K562 (cell line): ENCODE measurements around the gene PLPP7. TPM values are rescaled to one million over a fixed set of nuclear protein-coding genes. Genes with fewer than 3 reads are reported as not detected.

Experiments
- CCNT2 ChIP-seq: IDR thresholded peaks from 2 replicates; pipeline ENCODE4 v1.6.1; 2011; ENCODE audit warnings: borderline replicate concordance, low read depth, mild to moderate bottlenecking, moderate library complexity, mixed read lengths, low read length; ENCODE audit not compliant: insufficient read length; ENCODE audit errors: extremely low read depth
- CHD1 ChIP-seq: fragments of 200-600 bp; sonication (generic); IDR thresholded peaks from one replicate; pipeline ENCODE4 v1.6.1; 2012; ENCODE audit warnings: mild to moderate bottlenecking, moderate library complexity, low read length, inconsistent platforms
- CLOCK ChIP-seq: fragments of 250-450 bp; sonication (Bioruptor Pico); IDR thresholded peaks from 2 replicates; pipeline ENCODE4 v1.4.0; 2020; ENCODE audit warnings: mild to moderate bottlenecking, moderate library complexity, borderline replicate concordance
- E2F1 ChIP-seq: sonication (generic); formaldehyde crosslinking; IDR thresholded peaks from 2 replicates; pipeline ENCODE4 v1.8.1; 2023; ENCODE audit warnings: mild to moderate bottlenecking, missing genetic modification reagents, moderate library complexity
- E2F4 ChIP-seq: sonication (generic); formaldehyde crosslinking; IDR thresholded peaks from 2 replicates; pipeline ENCODE4 v1.8.0; 2022; ENCODE audit warnings: mild to moderate bottlenecking, low read depth, missing genetic modification reagents
- ELF1 ChIP-seq: fragments of 200-800 bp; sonication (Bioruptor generic); IDR thresholded peaks from 2 replicates; pipeline ENCODE4 v1.6.1; 2016; ENCODE audit warnings: missing genetic modification characterization, missing compliant biosample characterization
- HMG20B ChIP-seq: fragments of 250-450 bp; sonication (Bioruptor Pico); IDR thresholded peaks from 2 replicates; pipeline ENCODE4 v1.5.0; 2021; ENCODE audit warnings: mild to moderate bottlenecking
- HNRNPK ChIP-seq: fragments of 200-400 bp; formaldehyde crosslinking; IDR thresholded peaks from one replicate; pipeline ENCODE4 v1.6.1; 2018; ENCODE audit warnings: mild to moderate bottlenecking, low read depth, low read length; ENCODE audit not compliant: poor library complexity, severe bottlenecking
- LEF1 ChIP-seq: fragments of 450-650 bp; IDR thresholded peaks from 2 replicates; pipeline ENCODE4 v1.6.1; 2016; ENCODE audit warnings: mild to moderate bottlenecking
- MED1 ChIP-seq: sonication (generic); formaldehyde crosslinking; IDR thresholded peaks from 2 replicates; pipeline ENCODE4 v1.8.1; 2023; ENCODE audit warnings: missing genetic modification reagents, borderline replicate concordance
- NBN ChIP-seq: fragments of 450-650 bp; IDR thresholded peaks from 2 replicates; pipeline ENCODE4 v1.6.1; 2016; ENCODE audit warnings: low read depth, mild to moderate bottlenecking
- RBFOX2 ChIP-seq: fragments of 200-400 bp; formaldehyde crosslinking; IDR thresholded peaks from 2 replicates; pipeline ENCODE4 v1.6.1; 2017; ENCODE audit warnings: low read depth, mild to moderate bottlenecking, low read length, moderate library complexity
- SNIP1 ChIP-seq: fragments of 450-650 bp; IDR thresholded peaks from 2 replicates; pipeline ENCODE4 v1.7.1; 2017; ENCODE audit warnings: low read depth, mild to moderate bottlenecking
- ZNF354B ChIP-seq: fragments of 250-450 bp; sonication (Bioruptor Pico); IDR thresholded peaks from 2 replicates; pipeline ENCODE4 v1.4.0; 2020
- polyA plus RNA-seq, 8 experiments: library from polyadenylated mRNA; depleted of rRNA in 4 of 8; stranded (reverse) in 5 of 8; unstranded in 3 of 8; fragments of >200 nt; fragmentation: Nextera tagmentation in 2 of 8; fragmentation: Illumina TruSeq in 1 of 8; extraction: Ambion mirVana in 2 of 8; extraction: Trizol in 1 of 8; gene quantifications; 2 replicates each; pipeline versions ENCODE4 v1.2.1 to v1.2.3, GENCODE V29; 2011 to 2014; ENCODE audit warnings: inconsistent platforms in 1 of 8, missing spikeins in 1 of 8
- total RNA-seq, 7 experiments: library from RNA; depleted of rRNA in 6 of 7; stranded (reverse); fragments of >200 nt in 6 of 7; fragmentation: Illumina TruSeq in 2 of 7; extraction: Trizol in 2 of 7; gene quantifications; 2 replicates each; pipeline versions ENCODE4 v1.2.1 to v1.2.3, GENCODE V29; 2011 to 2021; ENCODE audit warnings: low replicate concordance in 1 of 7
- TF ChIP-seq, protein P1 (sequence below): fragments of 450-650 bp; formaldehyde crosslinking; IDR thresholded peaks from 2 replicates; pipeline ENCODE4 v1.4.0; 2022; ENCODE audit warnings: missing genetic modification characterization
- TF ChIP-seq, protein P2 (sequence below): fragments of 150-350 bp; conservative IDR thresholded peaks from 2 replicates; pipeline ENCODE4 v1.6.1; 2014; ENCODE audit warnings: low read length

Gene PLPP7
- total and polyA plus RNA-seq, 9 of the 15 experiments (the other 6 are each of a cell fraction or from before 2014, with no cell fraction given): 0.09 to 0.93 (median 0.18) TPM; not detected in 4

- TF ChIP-seq CLOCK (no peak), SNIP1 (no peak), HNRNPK (no peak), CCNT2 (peak; percentile 97), MED1 (no peak), NBN (peak; percentile 84; the same call in 1 of the 2 replicates), ELF1 (no peak), E2F1 (CRISPR knock-in tag) (no peak), HMG20B (no peak), LEF1 (peak; percentile 87), CHD1 (no peak), ZNF354B (peak; percentile 88), E2F4 (no peak), RBFOX2 (peak; percentile 75)
- TF ChIP-seq, protein P1, sequence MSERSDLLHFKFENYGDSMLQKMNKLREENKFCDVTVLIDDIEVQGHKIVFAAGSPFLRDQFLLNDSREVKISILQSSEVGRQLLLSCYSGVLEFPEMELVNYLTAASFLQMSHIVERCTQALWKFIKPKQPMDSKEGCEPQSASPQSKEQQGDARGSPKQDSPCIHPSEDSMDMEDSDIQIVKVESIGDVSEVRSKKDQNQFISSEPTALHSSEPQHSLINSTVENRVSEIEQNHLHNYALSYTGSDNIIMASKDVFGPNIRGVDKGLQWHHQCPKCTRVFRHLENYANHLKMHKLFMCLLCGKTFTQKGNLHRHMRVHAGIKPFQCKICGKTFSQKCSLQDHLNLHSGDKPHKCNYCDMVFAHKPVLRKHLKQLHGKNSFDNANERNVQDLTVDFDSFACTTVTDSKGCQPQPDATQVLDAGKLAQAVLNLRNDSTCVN (CRISPR knock-in tag): no peak
- TF ChIP-seq, protein P2, sequence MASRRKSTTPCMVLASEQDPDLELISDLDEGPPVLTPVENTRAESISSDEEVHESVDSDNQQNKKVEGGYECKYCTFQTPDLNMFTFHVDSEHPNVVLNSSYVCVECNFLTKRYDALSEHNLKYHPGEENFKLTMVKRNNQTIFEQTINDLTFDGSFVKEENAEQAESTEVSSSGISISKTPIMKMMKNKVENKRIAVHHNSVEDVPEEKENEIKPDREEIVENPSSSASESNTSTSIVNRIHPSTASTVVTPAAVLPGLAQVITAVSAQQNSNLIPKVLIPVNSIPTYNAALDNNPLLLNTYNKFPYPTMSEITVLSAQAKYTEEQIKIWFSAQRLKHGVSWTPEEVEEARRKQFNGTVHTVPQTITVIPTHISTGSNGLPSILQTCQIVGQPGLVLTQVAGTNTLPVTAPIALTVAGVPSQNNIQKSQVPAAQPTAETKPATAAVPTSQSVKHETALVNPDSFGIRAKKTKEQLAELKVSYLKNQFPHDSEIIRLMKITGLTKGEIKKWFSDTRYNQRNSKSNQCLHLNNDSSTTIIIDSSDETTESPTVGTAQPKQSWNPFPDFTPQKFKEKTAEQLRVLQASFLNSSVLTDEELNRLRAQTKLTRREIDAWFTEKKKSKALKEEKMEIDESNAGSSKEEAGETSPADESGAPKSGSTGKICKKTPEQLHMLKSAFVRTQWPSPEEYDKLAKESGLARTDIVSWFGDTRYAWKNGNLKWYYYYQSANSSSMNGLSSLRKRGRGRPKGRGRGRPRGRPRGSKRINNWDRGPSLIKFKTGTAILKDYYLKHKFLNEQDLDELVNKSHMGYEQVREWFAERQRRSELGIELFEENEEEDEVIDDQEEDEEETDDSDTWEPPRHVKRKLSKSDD: no peak
Observed at GRCh38 chr9:131330814-131331600, 41.5 kb downstream of the PLPP7 start (continued).
